Measurements from ENCODE around the gene CAMSAP3.

DNA sequence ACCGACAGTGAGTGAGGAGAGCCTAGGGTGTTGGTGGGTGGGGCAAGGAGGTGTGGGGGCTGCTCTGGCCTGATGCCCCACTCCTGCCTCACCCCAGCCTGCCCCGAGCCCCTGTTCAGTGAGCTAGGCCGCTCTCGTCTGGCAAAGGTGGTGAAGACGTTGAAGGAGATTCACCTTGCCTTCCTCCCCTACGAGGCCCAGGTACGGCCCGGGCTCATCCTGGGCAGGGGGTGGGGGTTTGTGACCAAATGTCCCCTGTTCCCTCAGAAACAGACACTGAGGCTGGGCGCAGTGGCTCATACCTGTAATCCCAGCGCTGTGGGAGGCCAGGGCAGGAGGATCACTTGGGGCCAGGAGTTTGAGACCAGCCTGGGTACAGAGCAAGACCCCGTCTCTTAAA is 45.1 kb downstream of the CAMSAP3 start:
- no peak for TF ChIP-seq GATA2 (IDR thresholded peaks at IDR 0.05; ENCODE audit: low read depth, low read length)
- no peak for TF ChIP-seq GATA3 (IDR thresholded peaks at IDR 0.05; ENCODE audit: low read depth, low read length)
